PC-3 (cell line): ENCODE results near the gene C1QTNF4.

Source experiments
- CTCF ChIP-seq: fragments of 300-600 bp; sonication (generic); conservative IDR thresholded peaks from 2 replicates; pipeline ENCODE4 v1.5.1; 2017; ENCODE audit warnings: antibody characterized with exemption, low read depth, mild to moderate bottlenecking, low read length
- EZH2 ChIP-seq: fragments of 300-600 bp; sonication (generic); IDR thresholded peaks from one replicate; pipeline ENCODE4 v1.6.1; 2017; ENCODE audit warnings: antibody characterized with exemption, mild to moderate bottlenecking, low read length; ENCODE audit not compliant: unreplicated experiment
- EZH2phosphoT487 ChIP-seq: fragments of 300-600 bp; sonication (generic); IDR thresholded peaks from 2 replicates; pipeline ENCODE4 v1.6.1; 2018; ENCODE audit warnings: mild to moderate bottlenecking, antibody characterized with exemption, low read length, borderline replicate concordance

GRCh38 chr11:47592970-47593369 lies 1.2 kb downstream of the C1QTNF4 start:
- no peak for TF ChIP-seq CTCF
- no peak for TF ChIP-seq EZH2
- no peak for TF ChIP-seq EZH2phosphoT487
